K562 (cell line): ENCODE results near the gene KRTAP10-6. TPM values are rescaled to one million over a fixed set of nuclear protein-coding genes. Genes with fewer than 3 reads are reported as not detected.

Experiments used
- ATAC-seq: fragments of 200-7000 bp; cut with Tn5 transposase; 3 replicates; pipeline ENCODE4 v1.9.1; 2020; ENCODE audit warnings: moderate library complexity
- BruUV-seq: library from RNA; stranded (reverse); fragments of 400-500 nt; replicated peaks from 2 replicates; lab custom pipeline; 2021; lab: Mats Ljungman, UMichigan
- CTCF ChIA-PET: fragments of 300-600 bp; formaldehyde crosslinking; extraction: SDS; loops from one replicate; lab custom pipeline; 2021; ENCODE audit warnings: low intra/inter-chr PET ratio; lab: Yijun Ruan, JAX
- POLR2A ChIA-PET: fragments of 300-600, 350-650 bp; sonication (Branson Sonifier 250); formaldehyde crosslinking; extraction: SDS; loops from one replicate; lab custom pipeline; 2021; ENCODE audit warnings: antibody characterized with exemption, inconsistent platforms; lab: Yijun Ruan, JAX
- DNase-seq, 4 experiments: peaks; one replicate each; pipeline versions ENCODE4 v3.0.0 to v3.0.0-alpha.2; 2011 to 2018; ENCODE audit warnings: low spot score in 3 of 4, mixed read lengths in 3 of 4; ENCODE audit errors: extremely low read depth in 1 of 4
- FAIRE-seq: peaks from 2 replicates; lab custom pipeline; 2011; peaks lifted over from hg19 to GRCh38; lab: Jason Lieb, UNC
- H2AFZ ChIP-seq: 2 replicates; pipeline ENCODE4 v1.6.0; 2011; ENCODE audit warnings: low read depth, low read length, control low read depth, inconsistent platforms
- H3K27ac ChIP-seq: fragments of 200-600 bp; 3 replicates; pipeline ENCODE4 v1.8.0; 2011; ENCODE audit warnings: low read depth, mild to moderate bottlenecking, control low read depth, inconsistent platforms, low read length, moderate library complexity, mixed read lengths; ENCODE audit errors: extremely low read depth
- H3K27me3 ChIP-seq, 2 experiments: fragments of 300-600 bp in 1 of 2; 2 replicates in 1 of 2; 3 replicates in 1 of 2; pipeline versions ENCODE4 v1.6.0 to v1.8.0; 2011; ENCODE audit warnings: inconsistent platforms in 2 of 2, low read length in 2 of 2, mild to moderate bottlenecking in 1 of 2, mixed read lengths in 1 of 2, moderate library complexity in 1 of 2; ENCODE audit not compliant: control insufficient read depth in 2 of 2, insufficient read depth in 2 of 2
- H3K36me3 ChIP-seq: fragments of 300-600 bp; 3 replicates; pipeline ENCODE4 v1.8.0; 2011; ENCODE audit warnings: mild to moderate bottlenecking, low read length, inconsistent platforms; ENCODE audit not compliant: control insufficient read depth, insufficient read depth
- H3K4me1 ChIP-seq, 2 experiments: fragments of 200-600 bp in 1 of 2; replicated peaks in 1 of 2; 2 replicates in 1 of 2; 3 replicates in 1 of 2; pipeline versions ENCODE4 v1.5.1 to v1.8.0; 2011; ENCODE audit warnings: inconsistent platforms in 2 of 2, low read length in 2 of 2, mild to moderate bottlenecking in 1 of 2, mixed read lengths in 1 of 2, moderate library complexity in 1 of 2; ENCODE audit not compliant: control insufficient read depth in 2 of 2, insufficient read depth in 2 of 2
- H3K4me2 ChIP-seq: 2 replicates; pipeline ENCODE4 v1.6.1; 2011; ENCODE audit warnings: low read length, control low read depth, inconsistent platforms, mixed read lengths; ENCODE audit not compliant: insufficient read depth
- H3K4me3 ChIP-seq: fragments of 200-600 bp; sonication (generic), shearing (Covaris generic); 2 replicates; pipeline ENCODE4 v1.5.1; 2016; ENCODE audit warnings: control low read depth, inconsistent platforms
- H3K79me2 ChIP-seq: fragments of 200-600 bp; 3 replicates; pipeline ENCODE4 v1.8.0; 2011; ENCODE audit warnings: low read length, inconsistent platforms; ENCODE audit not compliant: control insufficient read depth, insufficient read depth
- H3K9ac ChIP-seq, 2 experiments: 2 replicates each; pipeline versions ENCODE4 v1.6.0 to v1.6.1; 2011; ENCODE audit warnings: low read depth in 2 of 2, low read length in 2 of 2, control low read depth in 1 of 2, inconsistent platforms in 1 of 2, mild to moderate bottlenecking in 1 of 2, mixed read lengths in 1 of 2; ENCODE audit not compliant: insufficient read depth in 1 of 2
- H3K9me1 ChIP-seq: one replicate; pipeline ENCODE4 v1.6.0; 2011; ENCODE audit warnings: inconsistent platforms, mild to moderate bottlenecking, low read length, moderate library complexity; ENCODE audit not compliant: control insufficient read depth, insufficient read depth
- H3K9me3 ChIP-seq: replicated peaks from 2 replicates; pipeline ENCODE4 v1.5.1; 2011; ENCODE audit warnings: low read depth, low read length, inconsistent platforms; ENCODE audit not compliant: control insufficient read depth, insufficient read depth
- H4K20me1 ChIP-seq: replicated peaks from 2 replicates; pipeline ENCODE4 v1.6.1; 2011; ENCODE audit warnings: low read length, inconsistent platforms, mixed read lengths; ENCODE audit not compliant: control insufficient read depth, insufficient read depth
- ADNP ChIP-seq: fragments of 200-800 bp; sonication (Bioruptor generic); IDR thresholded peaks from 2 replicates; pipeline ENCODE4 v1.6.1; 2016; ENCODE audit warnings: missing genetic modification characterization, missing compliant biosample characterization
- CHD4 ChIP-seq: fragments of 200-600 bp; sonication (generic); IDR thresholded peaks from 3 replicates; pipeline ENCODE4 v1.6.1; 2012; ENCODE audit warnings: low read depth, mild to moderate bottlenecking, mixed read lengths, low read length, inconsistent platforms; ENCODE audit not compliant: insufficient read depth, insufficient replicate concordance, poor library complexity, severe bottlenecking
- FOXP4 ChIP-seq: sonication (generic); formaldehyde crosslinking; IDR thresholded peaks from 2 replicates; pipeline ENCODE4 v1.8.0; 2022; ENCODE audit warnings: mild to moderate bottlenecking, missing genetic modification reagents, borderline replicate concordance
- GTF2E2 ChIP-seq: fragments of 200-800 bp; sonication (Bioruptor generic); IDR thresholded peaks from 2 replicates; pipeline ENCODE4 v1.6.1; 2016; ENCODE audit warnings: missing genetic modification characterization, missing compliant biosample characterization
- HIVEP1 ChIP-seq: fragments of 250-450 bp; sonication (Bioruptor Pico); IDR thresholded peaks from 2 replicates; pipeline ENCODE4 v1.4.0; 2020; ENCODE audit warnings: mild to moderate bottlenecking
- ID3 ChIP-seq, 2 experiments: fragments of 250-450 bp in 1 of 2; fragments of 450-650 bp in 1 of 2; sonication (Bioruptor Pico) in 1 of 2; IDR thresholded peaks; 2 replicates each; pipeline versions ENCODE4 v1.6.1 to v1.8.0; 2016 to 2021; ENCODE audit warnings: mild to moderate bottlenecking in 2 of 2, moderate library complexity in 2 of 2, missing compliant biosample characterization in 1 of 2, missing genetic modification characterization in 1 of 2
- MCM3 ChIP-seq: fragments of 450-650 bp; IDR thresholded peaks from 2 replicates; pipeline ENCODE4 v1.6.1; 2016
- PCBP1 ChIP-seq: fragments of 200-400 bp; formaldehyde crosslinking; IDR thresholded peaks from 2 replicates; pipeline ENCODE4 v1.6.1; 2018; ENCODE audit warnings: mild to moderate bottlenecking, low read depth, low read length; ENCODE audit not compliant: poor library complexity, severe bottlenecking
- RAD51 ChIP-seq: fragments of 450-650 bp; IDR thresholded peaks from 2 replicates; pipeline ENCODE4 v1.7.1; 2016; ENCODE audit warnings: low read depth, mild to moderate bottlenecking, borderline replicate concordance
- YY1 ChIP-seq, 3 experiments: IDR thresholded peaks; 2 replicates each; pipeline ENCODE4 v1.6.1; 2011; ENCODE audit warnings: low read length in 2 of 3, mild to moderate bottlenecking in 2 of 3, moderate library complexity in 2 of 3, borderline replicate concordance in 1 of 3, control low read depth in 1 of 3, low read depth in 1 of 3; ENCODE audit not compliant: insufficient read depth in 3 of 3, insufficient replicate concordance in 2 of 3, control insufficient read depth in 1 of 3, insufficient read length in 1 of 3; ENCODE audit errors: extremely low read depth in 1 of 3
- WGBS: fragments of 100-300 bp; shearing (Covaris generic); methylation state at CpG from one replicate; pipeline ENCODE4 v1.1.6; 2016; ENCODE audit warnings: low coverage, mixed read lengths; ENCODE audit not compliant: insufficient coverage; ENCODE audit errors: missing lambda C conversion rate; 5-methylcytosine and 5-hydroxymethylcytosine counted together
- in situ Hi-C: fragments of 300-500 bp; cut with MboI; formaldehyde crosslinking; loops from 4 replicates; pipeline ENCODE4 v1.15.0; 2018; ENCODE audit warnings: inconsistent platforms, mixed read lengths
- intact Hi-C: fragments of 100-400 bp; cut with micrococcal nuclease; formaldehyde crosslinking; loops from 2 replicates; pipeline ENCODE4 v1.14.2; 2022
- polyA plus RNA-seq, 8 experiments: library from polyadenylated mRNA; depleted of rRNA in 4 of 8; stranded (reverse) in 5 of 8; unstranded in 3 of 8; fragments of >200 nt; fragmentation: Nextera tagmentation in 2 of 8; fragmentation: Illumina TruSeq in 1 of 8; extraction: Ambion mirVana in 2 of 8; extraction: Trizol in 1 of 8; gene quantifications; 2 replicates each; pipeline versions ENCODE4 v1.2.1 to v1.2.3, GENCODE V29; 2011 to 2014; ENCODE audit warnings: inconsistent platforms in 1 of 8, missing spikeins in 1 of 8
- total RNA-seq, 7 experiments: library from RNA; depleted of rRNA in 6 of 7; stranded (reverse); fragments of >200 nt in 6 of 7; fragmentation: Illumina TruSeq in 2 of 7; extraction: Trizol in 2 of 7; gene quantifications; 2 replicates each; pipeline versions ENCODE4 v1.2.1 to v1.2.3, GENCODE V29; 2011 to 2021; ENCODE audit warnings: low replicate concordance in 1 of 7
- TF ChIP-seq, protein P1 (sequence below): fragments of 250-450 bp; sonication (Bioruptor Pico); IDR thresholded peaks from 2 replicates; pipeline ENCODE4 v1.8.0; 2022; ENCODE audit warnings: inconsistent platforms
- TF ChIP-seq, protein P2 (sequence below): fragments of 250-450 bp; sonication (Bioruptor Pico); IDR thresholded peaks from 2 replicates; pipeline ENCODE4 v1.4.0; 2020

KRTAP10-6 gene
- total and polyA plus RNA-seq, 9 of the 15 experiments (the other 6 are each of a cell fraction or from before 2014, with no cell fraction given): not detected

DNA sequence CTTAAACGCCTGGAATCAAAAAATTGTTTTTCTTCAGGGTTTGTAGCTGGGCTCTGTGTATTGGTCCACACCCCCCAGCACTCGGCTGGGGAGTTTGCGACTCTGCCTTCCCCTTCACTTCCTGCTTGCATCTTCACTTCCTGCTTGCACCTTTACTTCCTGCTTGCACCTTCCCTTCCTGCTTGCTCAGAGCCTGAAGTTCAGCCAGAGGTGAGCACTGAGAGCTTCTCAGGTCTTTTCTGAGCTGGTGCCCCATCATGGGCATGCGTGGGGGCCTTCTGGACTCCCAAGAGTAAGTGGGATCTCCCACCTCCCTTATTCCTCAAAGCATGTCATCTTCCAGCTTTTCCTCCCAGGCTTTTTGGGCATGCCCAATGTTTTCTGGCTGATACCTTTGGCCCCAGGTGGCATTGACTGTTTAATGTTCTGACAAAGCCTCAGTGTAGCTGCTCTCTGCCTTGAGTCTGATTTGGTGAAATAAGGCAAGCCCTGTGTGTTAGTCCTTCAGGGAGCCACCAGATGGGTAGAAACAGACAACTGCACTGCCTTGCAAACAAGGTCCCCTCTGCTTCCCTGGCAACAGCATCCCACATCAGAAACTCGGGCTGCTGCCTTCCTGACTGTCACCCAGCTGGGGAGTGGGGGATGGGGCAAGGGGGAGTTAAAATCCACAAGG, 44.5 kb downstream of the KRTAP10-6 start (continued):
- TF ChIP-seq ID3 (CRISPR knock-in tag; IDR thresholded peaks at IDR 0.05) (no peak), ID3 (tag; IDR thresholded peaks at IDR 0.05) (no peak), MCM3 (no peak)

DNA sequence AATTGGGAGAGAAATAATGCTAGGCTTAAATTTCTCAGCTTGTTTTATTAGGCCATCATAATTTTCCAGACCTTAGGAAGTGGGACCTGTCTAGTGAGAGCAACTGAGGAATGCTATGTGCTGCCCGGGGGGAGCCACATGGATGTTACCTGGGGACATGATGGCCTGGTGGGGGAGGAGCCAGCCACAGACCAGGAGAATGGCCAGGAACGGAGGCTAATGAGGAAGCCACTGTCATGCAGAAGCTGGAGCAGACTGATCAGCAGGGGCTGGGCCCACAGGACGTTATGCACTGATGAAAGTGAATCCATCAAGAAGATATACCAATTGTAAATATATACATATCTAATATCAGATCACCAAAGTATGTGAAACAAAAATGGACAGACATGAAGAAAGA, 47.7 kb downstream of the KRTAP10-6 start:
- H3K79me2 ChIP-seq: no peaks in the 10 kb centered on the region
- BruUV-seq: no TSS peak
- no peak for FAIRE-seq
- peaks cover 0 to under 1% of the 10 kb centered on the region in 2 experiments; a peak in 2 of 5 replicates for H3K4me1 ChIP-seq
- no peaks in the 10 kb centered on the region for H3K9me1 ChIP-seq
- peaks cover 0 to 20% of the 10 kb centered on the region in 2 experiments; a peak in 4 of 5 replicates for H3K27me3 ChIP-seq
- no peaks in the 10 kb centered on the region for H4K20me1 ChIP-seq
- H3K9ac ChIP-seq: no peak overlapping the region
- ChIA-PET CTCF (no interaction called here), POLR2A (no interaction called here)
- H3K9me3 ChIP-seq: no peaks in the 10 kb centered on the region
- no peaks in the 10 kb centered on the region for H3K36me3 ChIP-seq
- H3K4me2 ChIP-seq: no peak overlapping the region
- in situ Hi-C loops: no loop called here
- H2AFZ ChIP-seq: no peak overlapping the region
- H3K27ac ChIP-seq: no peak overlapping the region
- 0% methylated on average over 3 of the region's 3 CpGs for WGBS
- intact Hi-C loops: no loop called here
- DNase-seq: no peak
- H3K4me3 ChIP-seq: no peak overlapping the region
- no peak for ATAC-seq
- TF ChIP-seq GTF2E2 (tag): no peak
- TF ChIP-seq CHD4: no peak
- no peak for TF ChIP-seq RAD51
- TF ChIP-seq ADNP (tag): no peak
- TF ChIP-seq, protein P1, sequence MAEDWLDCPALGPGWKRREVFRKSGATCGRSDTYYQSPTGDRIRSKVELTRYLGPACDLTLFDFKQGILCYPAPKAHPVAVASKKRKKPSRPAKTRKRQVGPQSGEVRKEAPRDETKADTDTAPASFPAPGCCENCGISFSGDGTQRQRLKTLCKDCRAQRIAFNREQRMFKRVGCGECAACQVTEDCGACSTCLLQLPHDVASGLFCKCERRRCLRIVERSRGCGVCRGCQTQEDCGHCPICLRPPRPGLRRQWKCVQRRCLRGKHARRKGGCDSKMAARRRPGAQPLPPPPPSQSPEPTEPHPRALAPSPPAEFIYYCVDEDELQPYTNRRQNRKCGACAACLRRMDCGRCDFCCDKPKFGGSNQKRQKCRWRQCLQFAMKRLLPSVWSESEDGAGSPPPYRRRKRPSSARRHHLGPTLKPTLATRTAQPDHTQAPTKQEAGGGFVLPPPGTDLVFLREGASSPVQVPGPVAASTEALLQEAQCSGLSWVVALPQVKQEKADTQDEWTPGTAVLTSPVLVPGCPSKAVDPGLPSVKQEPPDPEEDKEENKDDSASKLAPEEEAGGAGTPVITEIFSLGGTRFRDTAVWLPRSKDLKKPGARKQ (CRISPR knock-in tag): no peak
- no peak for TF ChIP-seq PCBP1
- TF ChIP-seq HIVEP1 (CRISPR knock-in tag): no peak
- TF ChIP-seq, protein P2, sequence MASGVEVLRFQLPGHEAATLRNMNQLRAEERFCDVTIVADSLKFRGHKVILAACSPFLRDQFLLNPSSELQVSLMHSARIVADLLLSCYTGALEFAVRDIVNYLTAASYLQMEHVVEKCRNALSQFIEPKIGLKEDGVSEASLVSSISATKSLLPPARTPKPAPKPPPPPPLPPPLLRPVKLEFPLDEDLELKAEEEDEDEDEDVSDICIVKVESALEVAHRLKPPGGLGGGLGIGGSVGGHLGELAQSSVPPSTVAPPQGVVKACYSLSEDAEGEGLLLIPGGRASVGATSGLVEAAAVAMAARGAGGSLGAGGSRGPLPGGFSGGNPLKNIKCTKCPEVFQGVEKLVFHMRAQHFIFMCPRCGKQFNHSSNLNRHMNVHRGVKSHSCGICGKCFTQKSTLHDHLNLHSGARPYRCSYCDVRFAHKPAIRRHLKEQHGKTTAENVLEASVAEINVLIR (CRISPR knock-in tag): no peak
- no peak for TF ChIP-seq YY1 (IDR thresholded peaks at IDR 0.05; ENCODE audit: borderline replicate concordance in 1 of 3, control insufficient read depth in 1 of 3, extremely low read depth in 1 of 3, insufficient read depth in 3 of 3, insufficient read length in 1 of 3, insufficient replicate concordance in 2 of 3, low read depth in 1 of 3, low read length in 2 of 3)
- no peak for TF ChIP-seq FOXP4 (CRISPR knock-in tag)
